Hindlimb muscle (tissue), 1 donor: ENCODE results near the gene TCERG1L. TPM values are rescaled to one million over a fixed set of nuclear protein-coding genes. Genes with fewer than 3 reads are reported as not detected.

Experiments
- DNase-seq: peaks from one replicate; pipeline ENCODE4 v3.0.0-alpha.2; 2013
- polyA plus RNA-seq: library from polyadenylated mRNA; unstranded; fragments of 120-200 nt; gene quantifications from one replicate; pipeline ENCODE4 v1.2.1, GENCODE V29; 2013; ENCODE audit not compliant: insufficient read length

The TCERG1L gene
- polyA plus RNA-seq, 1 donor = 0.36 TPM

- no peak for DNase-seq
These were observed 40.9 kb downstream of the TCERG1L start for GRCh38 chr10:131270461-131271190.

GRCh38 chr10:131269776-131270460 is 41.6 kb downstream of the TCERG1L start:
- DNase-seq = no peak

GRCh38 chr10:131267814-131268095 is 43.8 kb downstream of the TCERG1L start:
- DNase-seq = no peak

GRCh38 chr10:131266936-131267813 is 44.3 kb downstream of the TCERG1L start:
- no peak for DNase-seq

- no peak for DNase-seq
These were observed 47.3 kb downstream of the TCERG1L start for GRCh38 chr10:131264110-131264788.

GRCh38 chr10:131261890-131262475 is 49.5 kb downstream of the TCERG1L start:
- no peak for DNase-seq

- DNase-seq = no peak
These were observed 50.9 kb downstream of the TCERG1L start for GRCh38 chr10:131260452-131261211.

GRCh38 chr10:131260031-131260430 is 51.5 kb downstream of the TCERG1L start:
- DNase-seq = no peak

GRCh38 chr10:131259535-131259934 is 52.0 kb downstream of the TCERG1L start:
- DNase-seq = no peak

GRCh38 chr10:131258256-131258655 is 53.3 kb downstream of the TCERG1L start:
- no peak for DNase-seq

GRCh38 chr10:131257027-131257426 is 54.5 kb downstream of the TCERG1L start:
- no peak for DNase-seq

- DNase-seq = no peak
These were observed 56.7 kb downstream of the TCERG1L start for GRCh38 chr10:131254859-131255252.

GRCh38 chr10:131253931-131254858 is 57.3 kb downstream of the TCERG1L start:
- no peak for DNase-seq

GRCh38 chr10:131252567-131253276 is 58.8 kb downstream of the TCERG1L start:
- no peak for DNase-seq

GRCh38 chr10:131251146-131251541 is 60.4 kb downstream of the TCERG1L start:
- DNase-seq = no peak

GRCh38 chr10:131250454-131251145 is 60.9 kb downstream of the TCERG1L start:
- DNase-seq = no peak

- DNase-seq = no peak
These were observed 61.6 kb downstream of the TCERG1L start for GRCh38 chr10:131249955-131250344.

- DNase-seq = no peak
These were observed 62.1 kb downstream of the TCERG1L start for GRCh38 chr10:131249238-131249954.
